HepG2 (cell line): ENCODE data around the gene GLDN. TPM values are rescaled to one million over a fixed set of nuclear protein-coding genes. Genes with fewer than 3 reads are reported as not detected.

ENCODE experiments used
- CEBPZ ChIP-seq: IDR thresholded peaks from 2 replicates; pipeline ENCODE4 v1.6.1; 2012; ENCODE audit warnings: low read length, improper control_type of control experiment
- DMAP1 ChIP-seq: IDR thresholded peaks from 2 replicates; pipeline ENCODE4 v1.6.1; 2016
- FOSL2 ChIP-seq: sonication (generic); formaldehyde crosslinking; IDR thresholded peaks from 2 replicates; pipeline ENCODE4 v1.4.0; 2020; ENCODE audit warnings: missing genetic modification reagents
- GATAD1 ChIP-seq: IDR thresholded peaks from 2 replicates; pipeline ENCODE4 v1.6.1; 2016; ENCODE audit warnings: missing genetic modification reagents, missing compliant biosample characterization
- PBX2 ChIP-seq: IDR thresholded peaks from 2 replicates; pipeline ENCODE4 v1.6.1; 2016; ENCODE audit warnings: control low read depth
- RAD51 ChIP-seq: fragments of 450-650 bp; IDR thresholded peaks from 2 replicates; pipeline ENCODE4 v1.6.1; 2016; ENCODE audit warnings: borderline replicate concordance
- SIX1 ChIP-seq: sonication (generic); formaldehyde crosslinking; IDR thresholded peaks from 2 replicates; pipeline ENCODE4 v1.4.0; 2020; ENCODE audit warnings: missing genetic modification reagents, borderline replicate concordance
- SP1 ChIP-seq, 2 experiments: fragments of 450-650 bp in 1 of 2; sonication (generic) in 1 of 2; formaldehyde crosslinking in 1 of 2; IDR thresholded peaks; 2 replicates each; pipeline versions ENCODE4 v1.4.0 to v1.6.1; 2016 to 2020; ENCODE audit warnings: missing genetic modification reagents in 1 of 2
- TCF12 ChIP-seq, 2 experiments: fragments of 450-650 bp in 1 of 2; sonication (generic) in 1 of 2; formaldehyde crosslinking in 1 of 2; IDR thresholded peaks; 2 replicates each; pipeline versions ENCODE4 v1.6.1 to v1.8.0; 2017 to 2022; ENCODE audit warnings: antibody characterized with exemption in 1 of 2, mild to moderate bottlenecking in 1 of 2, missing genetic modification reagents in 1 of 2, moderate library complexity in 1 of 2
- TCF7 ChIP-seq: sonication (generic); IDR thresholded peaks from 2 replicates; pipeline ENCODE4 v1.6.1; 2016; ENCODE audit warnings: antibody characterized with exemption, low read depth
- YEATS4 ChIP-seq: sonication (generic); formaldehyde crosslinking; IDR thresholded peaks from 2 replicates; pipeline ENCODE4 v1.4.0; 2020; ENCODE audit warnings: missing genetic modification reagents, borderline replicate concordance
- ZBTB42 ChIP-seq: sonication (generic); formaldehyde crosslinking; IDR thresholded peaks from 2 replicates; pipeline ENCODE4 v1.5.0; 2020; ENCODE audit warnings: mild to moderate bottlenecking, missing genetic modification reagents
- ZNF280D ChIP-seq: sonication (generic); formaldehyde crosslinking; IDR thresholded peaks from 2 replicates; pipeline ENCODE4 v1.5.1; 2020; ENCODE audit warnings: mild to moderate bottlenecking, missing genetic modification reagents
- ZNF547 ChIP-seq: sonication (generic); formaldehyde crosslinking; IDR thresholded peaks from 2 replicates; pipeline ENCODE4 v1.5.1; 2020; ENCODE audit warnings: mild to moderate bottlenecking, missing genetic modification reagents
- ZNF570 ChIP-seq: sonication (generic); formaldehyde crosslinking; IDR thresholded peaks from 2 replicates; pipeline ENCODE4 v1.4.0; 2020; ENCODE audit warnings: mild to moderate bottlenecking, missing genetic modification reagents, borderline replicate concordance
- ZNF775 ChIP-seq: sonication (generic); formaldehyde crosslinking; IDR thresholded peaks from 2 replicates; pipeline ENCODE4 v1.4.0; 2020; ENCODE audit warnings: missing genetic modification reagents, mild to moderate bottlenecking, moderate library complexity, borderline replicate concordance
- ZSCAN9 ChIP-seq: IDR thresholded peaks from 2 replicates; pipeline ENCODE4 v1.6.1; 2016; ENCODE audit warnings: borderline replicate concordance
- ZXDC ChIP-seq: sonication (generic); formaldehyde crosslinking; IDR thresholded peaks from 2 replicates; pipeline ENCODE4 v1.5.0; 2020; ENCODE audit warnings: mild to moderate bottlenecking, missing genetic modification reagents
- polyA plus RNA-seq, 8 experiments: library from polyadenylated mRNA; depleted of rRNA in 3 of 8; stranded (reverse) in 7 of 8; unstranded in 1 of 8; fragments of >200 nt; fragmentation: Illumina TruSeq in 4 of 8; extraction: Trizol in 4 of 8; gene quantifications; 2 replicates each; pipeline versions ENCODE4 v1.2.1 to v1.2.3, GENCODE V29; 2011 to 2016; ENCODE audit warnings: low read depth in 4 of 8, missing spikeins in 1 of 8, mixed read lengths in 1 of 8; ENCODE audit not compliant: insufficient read depth in 1 of 8
- total RNA-seq, 5 experiments: library from RNA; depleted of rRNA; stranded (reverse); fragments of >200 nt; fragmentation: Illumina TruSeq; extraction: Trizol; gene quantifications; 2 replicates each; pipeline ENCODE4 v1.2.3, GENCODE V29; 2016; ENCODE audit warnings: low read depth in 1 of 5

GLDN gene
- total and polyA plus RNA-seq, 2 of the 13 experiments (the other 11 are each of a cell fraction or from before 2014, with no cell fraction given), result 0.86 to 1.0 TPM

- no peak for TF ChIP-seq YEATS4 (CRISPR knock-in tag)
- no peak for TF ChIP-seq ZXDC (CRISPR knock-in tag)
- TF ChIP-seq RAD51, result no peak
- TF ChIP-seq SP1 (IDR thresholded peaks at IDR 0.05), result no peak
- no peak for TF ChIP-seq SP1 (CRISPR knock-in tag; IDR thresholded peaks at IDR 0.05)
- no peak for TF ChIP-seq TCF12 (IDR thresholded peaks at IDR 0.05)
- TF ChIP-seq TCF12 (CRISPR knock-in tag; IDR thresholded peaks at IDR 0.05), result no peak
- no peak for TF ChIP-seq PBX2 (CRISPR knock-in tag)
- TF ChIP-seq ZNF547 (CRISPR knock-in tag), result 0 out of 2 replicates have a peak, but pooled peaks have one; percentile 59
- TF ChIP-seq ZBTB42 (CRISPR knock-in tag), result no peak
- peak; percentile 61 for TF ChIP-seq TCF7
- no peak for TF ChIP-seq ZNF775 (CRISPR knock-in tag)
- peak; percentile 52 for TF ChIP-seq DMAP1
- no peak for TF ChIP-seq ZNF570 (CRISPR knock-in tag)
- no peak for TF ChIP-seq CEBPZ
- no peak for TF ChIP-seq GATAD1
- 0 out of 2 replicates have a peak, but pooled peaks have one; percentile 44 for TF ChIP-seq SIX1 (CRISPR knock-in tag)
- TF ChIP-seq ZNF280D, result 0 out of 2 replicates have a peak, but pooled peaks have one; percentile 39
- 0 out of 2 replicates have a peak, but pooled peaks have one; percentile 32 for TF ChIP-seq ZSCAN9 (CRISPR knock-in tag)
- peak; percentile 61 for TF ChIP-seq FOSL2 (CRISPR knock-in tag)
These were observed 26.8 kb upstream of the GLDN start (continued) for GRCh38 chr15:51314391-51315337.
